Omental fat pad (tissue), 4 donors: ENCODE data around the gene HECTD2. TPM values are rescaled to one million over a fixed set of nuclear protein-coding genes. Genes with fewer than 3 reads are reported as not detected.

ENCODE experiments used
- ATAC-seq: fragments of 150-250 bp; one replicate; pipeline ENCODE4 v1.9.1; 2016; ENCODE audit warnings: mild to moderate bottlenecking, moderate library complexity; ENCODE audit not compliant: low FRiP score
- DNase-seq: peaks from one replicate; pipeline ENCODE4 v3.0.0-alpha.2; 2019; ENCODE audit warnings: low spot score
- CTCF ChIP-seq, 3 donors: fragments of 450-650 bp; IDR thresholded peaks; one replicate each; pipeline ENCODE4 v1.5.1; 2016 to 2017; ENCODE audit warnings: antibody characterized with exemption in 3 of 3, mild to moderate bottlenecking in 3 of 3, moderate library complexity in 2 of 3
- total RNA-seq, 4 donors: library from RNA; depleted of rRNA; stranded (reverse); fragments of >200 nt; gene quantifications; one replicate each; pipeline ENCODE4 v1.1.0, GENCODE V29; 2016

HECTD2 gene
- total RNA-seq, 4 donors from 2014 or later = 10.5 to 18.0 (median 16.8) TPM

GRCh38 chr10:91462423-91462822, 52.3 kb downstream of the HECTD2 start:
- TF ChIP-seq CTCF (IDR thresholded peaks at IDR 0.05) = no peak
- no peak for ATAC-seq
- DNase-seq = no peak

GRCh38 chr10:91464500-91464899, 54.4 kb downstream of the HECTD2 start:
- no peak for TF ChIP-seq CTCF (IDR thresholded peaks at IDR 0.05)
- DNase-seq (no peak), ATAC-seq (no peak)

- no peak for TF ChIP-seq CTCF (IDR thresholded peaks at IDR 0.05)
- ATAC-seq (no peak), DNase-seq (no peak)
These were observed 55.1 kb downstream of the HECTD2 start for GRCh38 chr10:91465261-91465660.

- no peak for ATAC-seq
These were observed 57.0 kb downstream of the HECTD2 start for GRCh38 chr10:91467114-91467513.

GRCh38 chr10:91471602-91472001, 61.5 kb downstream of the HECTD2 start:
- no peak for TF ChIP-seq CTCF (IDR thresholded peaks at IDR 0.05)
- DNase-seq = no peak
- ATAC-seq = no peak

More at GRCh38 chr10:91467114-91467513, 57.0 kb downstream of the HECTD2 start:
- DNase-seq = no peak
- no peak for TF ChIP-seq CTCF (IDR thresholded peaks at IDR 0.05)

GRCh38 chr10:91472911-91473310, 62.8 kb downstream of the HECTD2 start:
- TF ChIP-seq CTCF (IDR thresholded peaks at IDR 0.05) = no peak
- no peak for DNase-seq
- ATAC-seq = no peak

GRCh38 chr10:91474009-91474408, 63.9 kb downstream of the HECTD2 start:
- ATAC-seq (no peak), DNase-seq (no peak)
- no peak for TF ChIP-seq CTCF (IDR thresholded peaks at IDR 0.05)
